SJCRH30 (cell line): Measurements from ENCODE around the gene SSPN. TPM values are rescaled to one million over a fixed set of nuclear protein-coding genes. Genes with fewer than 3 reads are reported as not detected.

Experiments used
- DNase-seq, 2 experiments: peaks; one replicate each; pipeline ENCODE4 v3.0.0-alpha.2; 2015 to 2020
- H3K27ac ChIP-seq: fragments of 250-450 bp; sonication (Bioruptor Pico); 2 replicates; pipeline ENCODE4 v1.5.1; 2020; ENCODE audit warnings: mild to moderate bottlenecking, moderate library complexity
- H3K27me3 ChIP-seq: fragments of 250-450 bp; sonication (Bioruptor Pico); 2 replicates; pipeline ENCODE4 v1.5.1; 2020; ENCODE audit warnings: mild to moderate bottlenecking, moderate library complexity
- H3K36me3 ChIP-seq: fragments of 250-450 bp; sonication (Bioruptor Pico); 2 replicates; pipeline ENCODE4 v1.5.1; 2020; ENCODE audit warnings: mild to moderate bottlenecking, moderate library complexity
- H3K4me1 ChIP-seq: fragments of 250-450 bp; sonication (Bioruptor Pico); 2 replicates; pipeline ENCODE4 v1.5.1; 2020; ENCODE audit warnings: mild to moderate bottlenecking, moderate library complexity
- H3K4me3 ChIP-seq: fragments of 250-450 bp; sonication (Bioruptor Pico); 2 replicates; pipeline ENCODE4 v1.5.1; 2020; ENCODE audit warnings: mild to moderate bottlenecking, moderate library complexity
- H3K9me3 ChIP-seq: fragments of 250-450 bp; sonication (Bioruptor Pico); replicated peaks from 2 replicates; pipeline ENCODE4 v1.5.1; 2020; ENCODE audit warnings: mild to moderate bottlenecking, moderate library complexity
- total RNA-seq: library from RNA; depleted of rRNA; stranded (reverse); fragments of >200 nt; shearing (Covaris generic); gene quantifications from 2 replicates; pipeline ENCODE4 v1.2.3, GENCODE V29; 2014

SSPN gene
- total RNA-seq, 1 experiment from 2014 or later, result 2.8 TPM

DNA sequence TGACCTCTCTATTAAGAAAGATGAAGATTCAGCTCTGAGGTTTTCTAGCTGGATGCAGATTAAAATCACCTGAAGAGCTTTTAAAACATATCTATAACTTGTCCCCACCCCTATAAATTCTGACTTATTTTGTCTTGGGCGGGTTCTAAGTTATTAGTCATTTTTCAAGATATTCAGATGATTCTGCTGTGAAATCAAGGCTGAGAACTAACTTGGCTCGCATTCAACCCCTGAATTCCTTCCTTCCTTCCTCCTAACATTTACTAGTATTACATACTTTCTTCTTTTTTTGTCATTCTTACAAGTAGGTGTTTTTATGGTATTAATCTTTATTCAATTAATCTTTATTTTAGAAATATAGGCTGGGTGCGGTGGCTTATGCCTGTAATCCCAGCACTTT, 55.4 kb downstream of the SSPN start:
- DNase-seq, result no peak
- H3K4me1 ChIP-seq, result peaks cover 4% of the 10 kb centered on the region; the same call in 1 of the 2 replicates
- H3K9me3 ChIP-seq, result peaks cover 7% of the 10 kb centered on the region
- H3K27ac ChIP-seq, result no peak overlapping the region
- no peaks in the 10 kb centered on the region for H3K27me3 ChIP-seq
- H3K36me3 ChIP-seq, result no peaks in the 10 kb centered on the region
- no peak overlapping the region for H3K4me3 ChIP-seq

DNA sequence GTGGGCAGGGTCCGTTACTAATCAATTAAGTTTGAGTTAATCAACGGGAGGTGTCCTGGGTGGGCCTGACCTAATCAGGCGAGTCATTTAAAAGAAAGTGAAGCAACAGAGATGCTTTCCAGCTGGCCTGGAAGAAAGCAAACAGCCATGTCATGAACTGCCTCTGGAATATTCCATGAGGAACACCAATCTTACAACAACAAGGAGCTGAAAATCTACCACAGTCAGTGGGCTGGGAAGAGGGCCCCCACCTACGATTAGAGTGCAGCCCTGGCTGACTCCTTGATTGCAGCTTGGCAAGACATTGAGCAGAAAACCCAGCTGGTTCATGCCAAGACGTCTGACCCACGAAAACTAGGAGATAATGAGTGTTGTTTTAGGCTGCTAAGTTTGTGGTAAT, 56.2 kb downstream of the SSPN start:
- Histone ChIP-seq H3K4me1 (peaks cover 4% of the 10 kb centered on the region; the same call in 1 of the 2 replicates), H3K36me3 (no peaks in the 10 kb centered on the region), H3K27ac (no peak overlapping the region), H3K4me3 (no peak overlapping the region), H3K27me3 (no peaks in the 10 kb centered on the region), H3K9me3 (peaks cover 7% of the 10 kb centered on the region)
- DNase-seq, result no peak

DNA sequence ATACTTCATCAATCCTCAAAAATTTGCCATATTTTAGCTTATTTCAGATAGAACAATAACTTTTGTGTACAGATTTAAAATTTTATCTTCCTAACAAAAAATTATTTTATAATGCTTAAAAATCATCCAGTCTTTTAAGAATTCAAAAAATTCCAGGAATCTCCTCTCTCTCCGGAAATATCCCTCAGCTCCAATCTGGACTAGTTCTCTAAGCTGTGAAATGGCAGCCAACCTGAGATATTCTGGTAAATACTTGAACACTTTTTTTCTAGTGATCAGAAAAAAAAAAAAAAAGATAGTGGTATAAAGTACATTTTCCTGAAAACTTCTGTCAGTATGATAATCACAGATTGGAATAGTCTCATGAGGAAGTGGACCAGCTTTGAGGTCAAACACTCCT, 57.6 kb downstream of the SSPN start:
- H3K4me1 ChIP-seq, result peaks cover 4% of the 10 kb centered on the region; the same call in 1 of the 2 replicates
- no peak overlapping the region for H3K27ac ChIP-seq
- H3K4me3 ChIP-seq, result no peak overlapping the region
- DNase-seq, result no peak
- peaks cover 7% of the 10 kb centered on the region for H3K9me3 ChIP-seq
- H3K36me3 ChIP-seq, result no peaks in the 10 kb centered on the region
- no peaks in the 10 kb centered on the region for H3K27me3 ChIP-seq

DNA sequence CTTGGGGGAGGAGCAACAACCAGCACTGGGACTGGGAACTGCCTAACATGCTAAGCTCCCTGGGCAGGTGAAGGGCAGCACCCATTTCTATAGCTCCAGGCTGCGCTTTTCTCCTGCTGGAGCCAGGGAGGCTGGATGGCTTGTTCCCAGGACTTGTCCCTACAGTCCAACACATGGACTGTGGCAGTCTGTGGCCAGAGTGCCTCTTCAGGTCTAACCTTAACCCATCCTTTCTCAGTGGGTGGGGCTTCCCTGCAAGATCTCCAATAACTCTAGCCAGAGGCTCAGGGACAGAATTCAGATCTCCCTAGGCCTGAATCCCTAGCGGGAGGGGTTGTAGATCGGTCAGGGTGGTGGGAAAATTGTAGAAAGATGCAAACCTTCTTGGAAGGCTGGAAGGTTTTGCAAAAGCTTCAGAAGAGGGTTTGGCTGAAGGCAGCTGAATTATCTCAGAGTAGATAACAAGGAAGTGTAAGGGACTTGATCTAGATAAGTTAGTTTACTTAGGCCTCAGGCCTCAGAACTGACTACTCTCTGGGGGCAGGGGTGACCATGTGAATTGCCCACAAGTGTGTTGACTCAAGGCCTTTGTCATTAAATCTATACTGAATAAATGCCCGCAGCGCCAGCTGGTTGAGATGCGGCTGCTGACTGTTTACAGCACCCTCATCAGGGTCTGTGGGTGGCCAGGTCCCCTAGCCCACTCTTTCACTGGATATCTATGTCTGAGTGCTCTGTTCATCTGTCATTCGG, 60.7 kb downstream of the SSPN start:
- Histone ChIP-seq H3K4me1 (peaks cover 4% of the 10 kb centered on the region; the same call in 1 of the 2 replicates), H3K4me3 (no peak overlapping the region), H3K9me3 (peaks cover 12% of the 10 kb centered on the region), H3K27me3 (no peaks in the 10 kb centered on the region), H3K27ac (no peak overlapping the region), H3K36me3 (no peaks in the 10 kb centered on the region)
- DNase-seq, result no peak

DNA sequence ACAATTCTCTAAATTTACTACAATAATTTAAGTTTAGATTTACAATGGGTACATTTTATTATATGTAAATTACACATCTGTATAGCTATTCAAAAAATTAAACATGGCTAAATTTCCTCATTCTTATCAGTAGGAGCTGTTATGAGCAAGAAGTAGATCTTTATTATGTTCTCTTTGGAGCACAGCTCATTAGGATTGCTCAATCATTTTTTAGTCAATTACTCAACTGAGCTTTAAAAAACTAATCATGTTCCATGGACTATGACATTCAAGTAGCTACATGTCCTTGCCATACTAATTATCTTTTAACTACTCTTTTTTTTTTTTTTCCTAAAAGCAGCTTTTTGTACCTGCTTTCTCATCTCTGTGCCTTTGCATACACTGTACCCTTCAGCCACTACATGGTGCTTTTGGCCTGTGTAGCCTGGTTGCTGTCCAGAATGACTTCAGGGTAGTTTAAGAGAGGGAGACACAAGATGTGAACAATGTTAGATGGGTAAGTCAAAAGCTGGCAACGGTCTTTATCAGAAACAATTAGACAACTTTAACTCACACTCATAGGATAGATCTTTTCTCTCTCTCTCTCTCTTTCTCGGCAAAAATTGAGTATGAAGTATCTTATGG, 69.0 kb downstream of the SSPN start:
- Histone ChIP-seq H3K36me3 (no peaks in the 10 kb centered on the region), H3K4me1 (peaks cover 7% of the 10 kb centered on the region), H3K27ac (no peak overlapping the region), H3K9me3 (no peaks in the 10 kb centered on the region; the same call in 1 of the 2 replicates), H3K27me3 (no peaks in the 10 kb centered on the region), H3K4me3 (no peak overlapping the region)
- DNase-seq, result no peak

DNA sequence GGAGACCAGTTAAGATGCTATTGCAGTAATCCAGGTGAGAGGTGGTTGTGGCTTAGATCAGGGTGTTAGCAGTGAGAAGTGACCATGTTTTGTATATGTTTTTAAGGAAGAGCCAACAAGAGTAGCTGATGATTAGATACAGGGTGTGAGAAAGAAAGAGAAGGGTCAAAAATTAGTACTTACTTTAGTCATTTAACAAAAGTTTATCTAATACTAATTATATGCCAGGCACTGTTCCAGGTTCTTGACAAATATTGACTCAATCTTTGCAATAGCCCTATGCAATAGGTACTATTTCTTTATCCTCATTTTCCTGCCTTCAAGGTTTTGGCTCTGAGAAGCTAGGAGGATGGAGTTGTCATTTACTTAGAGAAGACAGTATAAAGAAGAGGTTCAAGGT, 70.2 kb downstream of the SSPN start:
- H3K36me3 ChIP-seq, result no peaks in the 10 kb centered on the region
- no peak overlapping the region for H3K27ac ChIP-seq
- H3K27me3 ChIP-seq, result no peaks in the 10 kb centered on the region
- no peak overlapping the region for H3K4me3 ChIP-seq
- peaks cover 3% of the 10 kb centered on the region; the same call in 1 of the 2 replicates for H3K9me3 ChIP-seq
- peaks cover 18% of the 10 kb centered on the region for H3K4me1 ChIP-seq
- no peak for DNase-seq

DNA sequence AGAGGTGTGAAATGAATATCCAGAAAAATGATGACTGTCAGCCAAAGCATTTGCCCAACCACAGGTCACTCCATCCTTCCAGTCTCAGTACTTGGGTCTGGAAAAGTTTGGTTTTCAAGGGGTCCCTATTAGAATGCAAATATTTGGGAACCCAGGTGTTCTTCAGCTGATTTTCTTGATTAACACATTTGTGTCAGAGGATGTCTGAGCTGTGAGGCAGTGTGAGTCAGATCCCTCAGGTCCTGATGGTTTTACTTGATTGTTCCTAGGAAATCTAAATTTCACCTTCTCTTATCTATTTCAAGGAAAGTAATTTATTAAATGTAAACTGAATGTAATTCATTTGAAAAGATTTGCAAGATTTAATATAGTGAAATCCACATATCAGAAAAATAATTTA, 71.5 kb downstream of the SSPN start:
- Histone ChIP-seq H3K27ac (no peak overlapping the region), H3K27me3 (no peaks in the 10 kb centered on the region), H3K9me3 (peaks cover 3% of the 10 kb centered on the region; the same call in 1 of the 2 replicates), H3K4me3 (no peak overlapping the region), H3K4me1 (peaks cover 21% of the 10 kb centered on the region), H3K36me3 (no peaks in the 10 kb centered on the region)
- no peak for DNase-seq

DNA sequence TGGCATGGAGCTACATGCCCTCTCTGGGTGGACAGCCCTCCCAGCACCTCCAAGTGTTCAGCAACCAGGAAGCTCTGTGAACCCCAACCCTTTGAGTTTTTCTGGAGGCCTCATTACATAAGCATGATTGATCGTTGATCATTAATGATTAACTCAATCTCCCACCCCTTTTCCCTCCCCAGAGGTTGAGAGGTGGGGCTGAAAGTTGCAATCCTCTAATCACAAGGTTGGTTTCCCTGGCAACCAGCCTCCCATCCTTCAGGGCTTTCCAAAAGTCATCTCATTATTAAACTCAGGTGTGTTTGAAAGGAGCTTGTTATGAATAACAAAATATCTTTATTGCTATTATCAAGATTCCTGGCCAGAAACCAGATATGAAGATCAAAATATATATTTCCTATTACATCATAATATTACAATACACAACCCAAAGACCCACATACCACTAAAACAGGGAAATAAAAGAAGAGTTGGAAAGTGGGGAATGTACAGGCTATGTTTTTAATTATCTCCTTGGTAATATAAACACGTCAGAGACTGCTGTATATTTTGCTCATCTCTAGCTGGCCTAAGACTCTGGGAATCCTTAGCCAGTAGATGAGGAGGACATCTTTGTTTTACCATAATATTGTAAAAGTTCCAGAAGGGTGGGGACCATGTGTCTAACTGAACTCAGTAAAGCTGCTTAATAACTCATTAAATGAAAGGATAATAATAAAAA, 73.6 kb downstream of the SSPN start:
- Histone ChIP-seq H3K4me1 (peaks cover 31% of the 10 kb centered on the region), H3K27ac (peak overlapping the region; percentile 63), H3K27me3 (no peaks in the 10 kb centered on the region), H3K36me3 (no peaks in the 10 kb centered on the region), H3K9me3 (peaks cover 3% of the 10 kb centered on the region; the same call in 1 of the 2 replicates), H3K4me3 (no peak overlapping the region)
- DNase-seq, result no peak

DNA sequence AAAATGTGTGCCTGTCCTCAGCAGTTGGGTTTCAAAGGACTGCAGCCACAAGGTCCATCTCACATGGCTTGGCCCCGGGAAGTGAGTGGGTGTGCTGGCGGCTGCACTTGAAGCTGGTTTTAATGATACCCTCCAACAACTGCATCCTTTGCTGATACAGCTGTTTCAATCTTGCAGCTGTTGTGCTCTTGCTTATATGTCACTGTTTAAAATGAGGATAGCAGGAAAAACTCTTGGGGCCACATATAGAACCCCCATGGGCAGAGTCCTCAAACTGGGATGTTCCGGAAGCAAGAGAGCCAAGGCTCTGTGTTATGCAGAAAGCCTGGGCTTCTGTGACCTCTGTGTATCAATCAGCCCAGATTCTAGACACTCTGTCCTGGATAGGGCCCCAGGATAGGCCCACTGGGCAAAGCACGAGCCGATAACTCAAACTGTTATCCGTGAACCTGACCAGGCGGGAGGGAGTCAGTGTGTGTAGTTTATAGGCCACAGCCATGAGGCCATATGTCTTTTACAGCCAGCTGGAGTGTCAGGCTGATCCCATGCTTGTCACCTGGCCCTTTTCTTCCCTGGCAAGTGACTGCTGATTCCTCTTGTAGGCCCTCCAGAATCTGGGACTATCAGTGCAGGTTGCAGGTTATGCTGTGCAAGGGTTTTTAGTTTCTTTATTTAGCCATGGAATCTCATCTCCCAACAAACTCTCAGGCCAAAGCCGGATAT, 74.3 kb downstream of the SSPN start:
- Histone ChIP-seq H3K4me1 (peaks cover 35% of the 10 kb centered on the region), H3K27me3 (no peaks in the 10 kb centered on the region), H3K36me3 (no peaks in the 10 kb centered on the region), H3K27ac (peak overlapping the region; percentile 63), H3K4me3 (no peak overlapping the region), H3K9me3 (peaks cover 3% of the 10 kb centered on the region; the same call in 1 of the 2 replicates)
- peak; percentile 66 to 85 for DNase-seq

DNA sequence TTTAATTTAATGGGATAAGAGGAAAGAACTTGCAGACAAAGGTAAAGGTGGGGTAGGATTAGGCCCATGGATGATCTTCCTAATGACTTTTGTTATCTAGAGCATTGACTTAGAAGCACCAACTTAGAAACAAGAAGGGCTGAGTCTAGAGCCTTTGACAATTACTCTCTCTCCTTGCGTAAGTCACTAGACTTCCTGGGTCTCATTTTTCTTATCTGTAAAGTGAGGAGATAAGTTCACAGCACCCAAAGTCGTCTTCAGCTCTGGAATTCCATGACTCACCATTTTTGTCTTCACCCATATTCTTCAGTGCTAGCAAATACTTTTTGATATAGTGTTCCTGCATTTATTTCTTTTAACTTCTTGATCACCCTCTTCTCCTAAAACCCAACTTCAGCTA, 75.7 kb downstream of the SSPN start:
- H3K27ac ChIP-seq, result no peak overlapping the region
- no peak for DNase-seq
- H3K4me1 ChIP-seq, result peaks cover 48% of the 10 kb centered on the region
- H3K9me3 ChIP-seq, result 0 out of 2 replicates have a peak, but pooled peaks cover 3% of the 10 kb centered on the region
- H3K36me3 ChIP-seq, result no peaks in the 10 kb centered on the region
- no peaks in the 10 kb centered on the region for H3K27me3 ChIP-seq
- H3K4me3 ChIP-seq, result no peak overlapping the region

DNA sequence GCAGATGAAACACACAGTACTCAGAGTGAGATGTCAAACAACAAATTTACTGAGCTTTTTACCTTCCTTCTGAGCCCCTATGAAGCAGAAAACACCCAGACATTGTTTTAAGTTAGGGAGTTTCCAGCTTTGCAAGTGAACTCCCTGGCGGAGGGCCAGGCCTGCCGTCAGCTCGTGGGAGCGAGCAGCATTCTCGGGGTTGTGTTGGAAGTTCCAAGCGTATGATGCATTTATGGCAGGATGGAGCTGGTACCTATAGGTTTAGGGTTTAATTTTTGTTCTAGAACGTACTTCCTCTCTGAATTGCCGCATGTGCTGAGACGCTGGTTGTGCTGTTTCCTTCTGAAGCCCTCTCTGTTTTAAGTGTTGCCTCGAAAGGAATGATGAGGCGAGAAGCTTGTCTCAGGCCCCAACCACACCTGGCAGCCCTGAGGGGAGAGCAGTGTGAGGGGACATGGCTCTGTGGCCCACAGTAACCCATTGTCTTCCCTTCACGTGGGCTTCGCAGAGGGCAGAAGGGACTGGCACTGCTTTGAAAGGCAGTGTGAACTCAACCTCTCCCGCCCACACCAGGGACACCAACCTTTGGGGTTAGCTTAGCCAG, 76.6 kb downstream of the SSPN start:
- peaks cover 48% of the 10 kb centered on the region for H3K4me1 ChIP-seq
- H3K27ac ChIP-seq, result no peak overlapping the region
- H3K4me3 ChIP-seq, result no peak overlapping the region
- H3K36me3 ChIP-seq, result no peaks in the 10 kb centered on the region
- DNase-seq, result peak; percentile 39 to 42
- 0 out of 2 replicates have a peak, but pooled peaks cover 3% of the 10 kb centered on the region for H3K9me3 ChIP-seq
- no peaks in the 10 kb centered on the region for H3K27me3 ChIP-seq

DNA sequence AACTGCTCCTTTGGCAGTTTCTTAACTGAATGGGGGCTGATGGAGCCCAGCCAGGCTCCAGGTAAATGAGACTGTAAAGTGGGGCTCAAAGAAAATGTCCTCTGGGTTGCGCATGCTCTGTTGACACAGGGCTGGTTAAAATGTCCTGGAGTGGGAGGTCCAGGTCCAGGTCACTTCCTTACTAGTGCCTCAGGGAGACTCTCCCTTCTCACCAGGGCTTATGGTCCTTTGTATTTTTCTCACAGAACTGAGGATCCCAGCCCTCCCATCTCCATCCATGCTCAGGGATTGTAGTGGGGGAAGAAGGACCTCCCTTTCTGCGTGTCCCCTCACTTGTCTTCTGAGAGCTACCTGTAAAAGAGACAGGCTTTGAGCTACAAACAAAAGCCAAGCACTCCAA, 77.5 kb downstream of the SSPN start:
- Histone ChIP-seq H3K27me3 (no peaks in the 10 kb centered on the region), H3K4me3 (no peak overlapping the region), H3K9me3 (0 out of 2 replicates have a peak, but pooled peaks cover 3% of the 10 kb centered on the region), H3K4me1 (peaks cover 48% of the 10 kb centered on the region), H3K27ac (no peak overlapping the region; the same call in 1 of the 2 replicates), H3K36me3 (no peaks in the 10 kb centered on the region)
- DNase-seq, result no peak

DNA sequence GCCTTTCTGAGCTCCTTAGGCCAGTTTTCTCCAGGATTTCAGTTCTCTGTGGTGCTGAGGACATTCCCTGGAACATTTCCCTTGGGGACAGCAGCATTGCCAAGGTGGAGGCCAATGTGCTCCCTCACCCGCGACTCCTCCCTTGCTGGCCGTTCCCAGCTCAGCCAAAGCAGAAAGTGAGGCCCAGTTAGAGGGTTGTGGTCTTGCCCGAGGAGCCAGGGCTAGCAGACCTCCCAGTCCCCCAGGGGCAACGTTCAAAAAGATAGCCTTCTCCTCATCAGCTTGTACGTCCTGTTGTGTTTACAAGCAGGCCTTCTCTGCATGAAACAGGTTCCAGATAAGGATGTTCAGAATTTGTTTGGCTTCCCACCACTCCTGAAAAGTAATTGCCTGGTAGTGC, 78.4 kb downstream of the SSPN start:
- peak; percentile 54 to 65 for DNase-seq
- Histone ChIP-seq H3K9me3 (0 out of 2 replicates have a peak, but pooled peaks cover 3% of the 10 kb centered on the region), H3K4me3 (no peak overlapping the region), H3K36me3 (no peaks in the 10 kb centered on the region), H3K27me3 (no peaks in the 10 kb centered on the region), H3K27ac (peak overlapping the region; percentile 90), H3K4me1 (peaks cover 49% of the 10 kb centered on the region)
